ENCODE measurements around the gene MBP. TPM values are rescaled to one million over a fixed set of nuclear protein-coding genes. Genes with fewer than 3 reads are reported as not detected.

Gene MBP
- total RNA-seq, 6 experiments from 2014 or later, result 0.05 to 0.23 (median 0.12) TPM; not detected in 1

DNA sequence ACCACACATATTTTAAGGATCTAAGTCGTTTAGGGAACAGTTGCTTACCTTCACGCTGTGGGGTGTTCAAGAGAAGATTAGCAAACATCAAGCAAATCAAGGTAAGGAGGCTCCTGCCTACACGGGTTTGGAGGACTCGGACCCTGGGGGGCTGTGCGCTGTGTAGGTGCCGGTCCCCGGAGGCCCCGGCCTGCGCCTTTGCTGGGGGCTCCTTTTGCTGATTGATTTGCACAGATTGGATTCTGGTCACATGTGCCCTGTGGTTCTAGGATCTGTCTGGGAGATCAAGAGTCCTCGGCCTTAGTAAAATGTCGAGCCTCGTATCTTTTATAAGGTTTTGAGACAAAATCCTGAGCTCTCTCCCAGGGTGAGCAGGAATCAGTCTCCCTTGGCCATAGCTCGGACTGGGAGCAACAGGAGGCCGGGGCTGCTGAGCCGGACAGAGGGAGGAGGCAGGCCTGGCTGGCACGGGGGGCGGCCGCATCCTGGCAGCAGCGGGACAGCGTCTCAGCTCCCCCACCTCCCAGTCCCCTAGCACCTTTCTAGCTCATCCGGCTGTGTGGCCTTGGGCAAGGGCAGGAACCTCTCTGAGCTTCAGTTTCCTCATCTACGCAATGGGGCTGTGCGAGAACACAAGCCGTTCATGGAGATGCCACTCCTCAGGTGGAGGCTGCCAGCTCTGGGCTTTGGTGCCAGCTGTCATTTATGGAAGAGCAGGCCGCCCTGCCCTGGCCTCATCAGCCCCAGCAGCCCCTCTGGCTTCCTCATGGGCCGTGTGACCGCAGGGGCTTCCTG lies 147.2 kb downstream of the MBP start:
- no peak overlapping the region for H3K4me3 Mint-ChIP-seq
- no peaks in the 10 kb centered on the region for H3K4me1 Mint-ChIP-seq (ENCODE audit: low read depth)
- H3K27me3 Mint-ChIP-seq (ENCODE audit: insufficient read depth), result peaks cover 18% of the 10 kb centered on the region
- TF ChIP-seq, protein P1, sequence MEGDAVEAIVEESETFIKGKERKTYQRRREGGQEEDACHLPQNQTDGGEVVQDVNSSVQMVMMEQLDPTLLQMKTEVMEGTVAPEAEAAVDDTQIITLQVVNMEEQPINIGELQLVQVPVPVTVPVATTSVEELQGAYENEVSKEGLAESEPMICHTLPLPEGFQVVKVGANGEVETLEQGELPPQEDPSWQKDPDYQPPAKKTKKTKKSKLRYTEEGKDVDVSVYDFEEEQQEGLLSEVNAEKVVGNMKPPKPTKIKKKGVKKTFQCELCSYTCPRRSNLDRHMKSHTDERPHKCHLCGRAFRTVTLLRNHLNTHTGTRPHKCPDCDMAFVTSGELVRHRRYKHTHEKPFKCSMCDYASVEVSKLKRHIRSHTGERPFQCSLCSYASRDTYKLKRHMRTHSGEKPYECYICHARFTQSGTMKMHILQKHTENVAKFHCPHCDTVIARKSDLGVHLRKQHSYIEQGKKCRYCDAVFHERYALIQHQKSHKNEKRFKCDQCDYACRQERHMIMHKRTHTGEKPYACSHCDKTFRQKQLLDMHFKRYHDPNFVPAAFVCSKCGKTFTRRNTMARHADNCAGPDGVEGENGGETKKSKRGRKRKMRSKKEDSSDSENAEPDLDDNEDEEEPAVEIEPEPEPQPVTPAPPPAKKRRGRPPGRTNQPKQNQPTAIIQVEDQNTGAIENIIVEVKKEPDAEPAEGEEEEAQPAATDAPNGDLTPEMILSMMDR (IDR thresholded peaks at IDR 0.05), result no peak
- H3K36me3 Mint-ChIP-seq (ENCODE audit: low read depth), result no peaks in the 10 kb centered on the region
- no peak overlapping the region for H3K27ac Mint-ChIP-seq
- H3K9me3 Mint-ChIP-seq, result no peaks in the 10 kb centered on the region
- no peak for DNase-seq

- H3K27ac Mint-ChIP-seq, result no peak overlapping the region
- H3K4me3 Mint-ChIP-seq, result no peak overlapping the region
These were observed 148.1 kb downstream of the MBP start for GRCh38 chr18:76984193-76985155.

GRCh38 chr18:76983613-76984051 lies 149.0 kb downstream of the MBP start:
- no peak overlapping the region for H3K27ac Mint-ChIP-seq
- H3K36me3 Mint-ChIP-seq (ENCODE audit: low read depth), result peaks cover 4% of the 10 kb centered on the region; the same call in 1 of the 2 replicates
- no peaks in the 10 kb centered on the region for H3K4me1 Mint-ChIP-seq (ENCODE audit: low read depth)
- H3K27me3 Mint-ChIP-seq (ENCODE audit: insufficient read depth), result peaks cover 10% of the 10 kb centered on the region
- H3K9me3 Mint-ChIP-seq, result no peaks in the 10 kb centered on the region
- no peak overlapping the region for H3K4me3 Mint-ChIP-seq
- no peak for DNase-seq
- TF ChIP-seq, protein P1 (IDR thresholded peaks at IDR 0.05), result peak; percentile 61

More at GRCh38 chr18:76984193-76985155, 148.1 kb downstream of the MBP start:
- H3K36me3 Mint-ChIP-seq (ENCODE audit: low read depth), result no peaks in the 10 kb centered on the region
- no peaks in the 10 kb centered on the region for H3K9me3 Mint-ChIP-seq
- no peak for DNase-seq
- H3K4me1 Mint-ChIP-seq (ENCODE audit: low read depth), result no peaks in the 10 kb centered on the region
- H3K27me3 Mint-ChIP-seq (ENCODE audit: insufficient read depth), result peaks cover 12% of the 10 kb centered on the region
- TF ChIP-seq, protein P1 (IDR thresholded peaks at IDR 0.05), result no peak

DNA sequence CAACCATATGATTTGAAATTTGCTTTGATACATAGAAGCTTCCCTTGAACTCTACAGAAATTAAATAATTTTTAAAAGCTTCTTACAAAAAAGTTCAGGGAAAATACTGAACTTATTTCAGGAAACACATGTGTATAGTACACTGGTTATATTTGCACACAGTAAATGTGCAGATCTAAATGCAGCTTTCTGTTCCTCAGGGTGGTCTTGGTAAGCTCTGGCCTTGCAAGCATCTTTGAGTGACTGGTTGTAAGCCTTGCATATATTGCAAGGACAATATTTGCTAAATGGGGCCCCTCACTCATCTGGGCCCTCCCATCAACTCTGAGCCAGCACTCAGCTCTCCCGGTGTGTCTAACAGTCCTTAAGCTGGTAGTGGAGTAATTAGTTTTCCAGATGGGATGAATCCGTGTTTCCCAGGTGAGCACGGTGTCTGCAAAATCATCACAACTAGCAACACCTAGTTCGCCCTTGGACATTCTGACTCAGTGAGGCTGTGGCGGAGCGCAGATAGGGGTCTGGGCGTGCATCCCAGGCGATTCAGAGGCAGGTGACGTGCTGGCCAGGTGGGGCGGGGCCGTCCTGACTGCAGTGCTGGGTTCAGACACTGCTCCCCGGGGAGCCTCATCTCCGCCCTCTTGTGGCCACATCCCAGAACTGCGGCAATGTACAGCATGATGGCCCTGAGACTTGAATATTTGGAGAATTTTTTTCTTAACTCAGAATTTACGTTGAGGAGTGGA lies 149.6 kb downstream of the MBP start:
- Mint-ChIP-seq H3K4me1 (ENCODE audit: low read depth) (no peaks in the 10 kb centered on the region), H3K9me3 (no peaks in the 10 kb centered on the region), H3K27ac (no peak overlapping the region), H3K4me3 (no peak overlapping the region), H3K36me3 (ENCODE audit: low read depth) (peaks cover 8% of the 10 kb centered on the region; the same call in 1 of the 2 replicates), H3K27me3 (ENCODE audit: insufficient read depth) (peaks cover 4% of the 10 kb centered on the region)
- TF ChIP-seq, protein P1 (IDR thresholded peaks at IDR 0.05), result peak; percentile 97
- peak; percentile 61 for DNase-seq

DNA sequence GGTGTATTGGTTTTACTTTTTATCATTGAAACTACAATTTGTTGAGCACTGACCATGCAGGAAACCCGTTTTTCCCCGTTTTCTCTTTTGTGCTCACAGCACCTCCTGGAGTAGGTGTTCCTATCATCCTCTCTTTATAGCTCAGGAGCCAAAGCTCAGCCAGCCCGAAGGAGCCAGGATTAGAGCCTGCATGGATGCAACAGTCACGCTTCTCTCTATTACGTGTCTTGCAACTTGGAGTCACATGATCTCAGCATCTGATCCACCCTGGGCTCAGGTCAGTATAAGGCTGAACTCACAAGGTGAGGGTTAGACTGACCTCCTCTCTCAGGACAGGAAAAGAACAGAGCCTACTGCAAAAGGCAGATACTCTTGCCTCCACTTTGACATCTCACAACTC lies 150.5 kb downstream of the MBP start:
- Mint-ChIP-seq H3K27me3 (ENCODE audit: insufficient read depth) (peaks cover 2% of the 10 kb centered on the region), H3K27ac (no peak overlapping the region), H3K36me3 (ENCODE audit: low read depth) (peaks cover 8% of the 10 kb centered on the region; the same call in 1 of the 2 replicates), H3K4me1 (ENCODE audit: low read depth) (no peaks in the 10 kb centered on the region), H3K4me3 (no peak overlapping the region), H3K9me3 (no peaks in the 10 kb centered on the region)
- no peak for DNase-seq
- TF ChIP-seq, protein P1 (IDR thresholded peaks at IDR 0.05), result no peak
